HEK293T (cell line): Measurements from ENCODE around the gene MAGEC1.

Experiments used
- CTCF ChIA-PET: fragments of 350-600 bp; formaldehyde crosslinking; extraction: SDS; loops from one replicate; lab custom pipeline; 2021; ENCODE audit warnings: antibody characterized with exemption, inconsistent platforms; lab: Yijun Ruan, JAX
- POLR2A ChIA-PET: fragments of 350-600 bp; formaldehyde crosslinking; extraction: SDS; loops from one replicate; lab custom pipeline; 2020; ENCODE audit warnings: antibody characterized with exemption, inconsistent platforms; lab: Yijun Ruan, JAX
- DNase-seq: peaks from one replicate; pipeline ENCODE4 v3.0.0; 2012; ENCODE audit warnings: mixed read lengths; ENCODE audit errors: extremely low spot score
- ARNT ChIP-seq: fragments of 450-650 bp; IDR thresholded peaks from 2 replicates; pipeline ENCODE4 v1.6.1; 2017; ENCODE audit warnings: mild to moderate bottlenecking
- BHLHE40 ChIP-seq: fragments of 450-650 bp; IDR thresholded peaks from 2 replicates; pipeline ENCODE4 v1.6.1; 2016; ENCODE audit warnings: mild to moderate bottlenecking, moderate library complexity, borderline replicate concordance
- CTBP1 ChIP-seq: fragments of 450-650 bp; IDR thresholded peaks from 2 replicates; pipeline ENCODE4 v1.6.1; 2016; ENCODE audit warnings: borderline replicate concordance
- ELF4 ChIP-seq: fragments of 450-650 bp; IDR thresholded peaks from 2 replicates; pipeline ENCODE4 v1.6.1; 2017; ENCODE audit warnings: antibody characterized with exemption
- FOXA1 ChIP-seq: fragments of 450-650 bp; IDR thresholded peaks from 2 replicates; pipeline ENCODE4 v1.6.1; 2016; ENCODE audit warnings: mild to moderate bottlenecking
- FOXK2 ChIP-seq: fragments of 450-650 bp; IDR thresholded peaks from 2 replicates; pipeline ENCODE4 v1.6.1; 2016; ENCODE audit warnings: mild to moderate bottlenecking
- FOXM1 ChIP-seq: fragments of 450-650 bp; IDR thresholded peaks from 2 replicates; pipeline ENCODE4 v1.6.1; 2017; ENCODE audit warnings: mild to moderate bottlenecking, borderline replicate concordance
- HDGF ChIP-seq: fragments of 450-650 bp; IDR thresholded peaks from 2 replicates; pipeline ENCODE4 v1.6.1; 2017; ENCODE audit warnings: antibody characterized with exemption, borderline replicate concordance
- L3MBTL2 ChIP-seq: fragments of 450-650 bp; conservative IDR thresholded peaks from 2 replicates; pipeline ENCODE4 v1.6.1; 2016; ENCODE audit warnings: mild to moderate bottlenecking
- LEF1 ChIP-seq: fragments of 450-650 bp; IDR thresholded peaks from 2 replicates; pipeline ENCODE4 v1.6.1; 2017; ENCODE audit warnings: mild to moderate bottlenecking, borderline replicate concordance
- NFRKB ChIP-seq: fragments of 450-650 bp; IDR thresholded peaks from 2 replicates; pipeline ENCODE4 v1.6.1; 2016; ENCODE audit warnings: mild to moderate bottlenecking, moderate library complexity
- PKNOX1 ChIP-seq: fragments of 450-650 bp; IDR thresholded peaks from 2 replicates; pipeline ENCODE4 v1.6.1; 2016
- SP1 ChIP-seq: fragments of 450-650 bp; IDR thresholded peaks from 2 replicates; pipeline ENCODE4 v1.6.1; 2017
- SUZ12 ChIP-seq: fragments of 450-650 bp; IDR thresholded peaks from 2 replicates; pipeline ENCODE4 v1.6.1; 2016; ENCODE audit warnings: mild to moderate bottlenecking
- TARDBP ChIP-seq: fragments of 450-650 bp; IDR thresholded peaks from 2 replicates; pipeline ENCODE4 v1.6.1; 2016
- ZNF384 ChIP-seq: fragments of 450-650 bp; IDR thresholded peaks from 2 replicates; pipeline ENCODE4 v1.6.1; 2016

MAGEC1 gene

GRCh38 chrX:141902366-141902765, 1.3 kb upstream of the MAGEC1 start:
- ChIA-PET POLR2A (no interaction called here), CTCF (no interaction called here)
- DNase-seq = no peak
- no peak for TF ChIP-seq FOXM1
- TF ChIP-seq SP1 = no peak
- no peak for TF ChIP-seq FOXK2
- TF ChIP-seq LEF1 = no peak
- TF ChIP-seq ARNT = no peak
- no peak for TF ChIP-seq TARDBP
- TF ChIP-seq ZNF384 = no peak
- no peak for TF ChIP-seq SUZ12
- TF ChIP-seq HDGF = no peak
- TF ChIP-seq CTBP1 = no peak
- TF ChIP-seq BHLHE40 = no peak
- TF ChIP-seq PKNOX1 = no peak
- no peak for TF ChIP-seq FOXA1
- TF ChIP-seq NFRKB = no peak
- no peak for TF ChIP-seq L3MBTL2
- no peak for TF ChIP-seq ELF4

GRCh38 chrX:141904262-141904661, 568 bp downstream of the MAGEC1 start:
- no peak for DNase-seq
- TF ChIP-seq NFRKB = no peak
- no peak for TF ChIP-seq FOXM1
- no peak for TF ChIP-seq FOXK2
- TF ChIP-seq FOXA1 = no peak
- CTCF ChIA-PET = no interaction called here
- POLR2A ChIA-PET = no interaction called here

- no peak for DNase-seq
- ChIA-PET POLR2A (no interaction called here), CTCF (no interaction called here)
- TF ChIP-seq FOXM1 (no peak), HDGF (no peak), ARNT (no peak), FOXA1 (no peak), L3MBTL2 (no peak), SP1 (no peak), NFRKB (no peak)
Observed at GRCh38 chrX:141917801-141918200, 14.1 kb downstream of the MAGEC1 start.

GRCh38 chrX:141924293-141924692, 20.6 kb downstream of the MAGEC1 start:
- CTCF ChIA-PET = interaction anchor here (0.6 kb wide), 1 partner anchor 213 kb away, joined by 8 read pairs; no protein-coding TSS in a partner anchor
- DNase-seq = no peak
- POLR2A ChIA-PET = no interaction called here
- no peak for TF ChIP-seq HDGF
- no peak for TF ChIP-seq PKNOX1
- TF ChIP-seq FOXK2 = no peak
- no peak for TF ChIP-seq TARDBP
- no peak for TF ChIP-seq ZNF384
- TF ChIP-seq CTBP1 = no peak
- no peak for TF ChIP-seq ELF4
- no peak for TF ChIP-seq L3MBTL2
- TF ChIP-seq SUZ12 = no peak
- no peak for TF ChIP-seq NFRKB

GRCh38 chrX:141928432-141928831, 24.7 kb downstream of the MAGEC1 start:
- POLR2A ChIA-PET = no interaction called here
- TF ChIP-seq PKNOX1 = no peak
- TF ChIP-seq CTBP1 = no peak
- TF ChIP-seq BHLHE40 = no peak
- TF ChIP-seq ZNF384 = no peak
- no peak for TF ChIP-seq NFRKB
- no peak for TF ChIP-seq ELF4
- TF ChIP-seq LEF1 = no peak
- no peak for TF ChIP-seq SP1
- TF ChIP-seq FOXA1 = no peak
- TF ChIP-seq TARDBP = no peak
- TF ChIP-seq FOXM1 = no peak
- TF ChIP-seq SUZ12 = no peak
- TF ChIP-seq FOXK2 = no peak
- no peak for TF ChIP-seq ARNT
- no peak for TF ChIP-seq L3MBTL2
- no peak for TF ChIP-seq HDGF
- CTCF ChIA-PET = no interaction called here
- DNase-seq = no peak

- ChIA-PET POLR2A (no interaction called here), CTCF (no interaction called here)
- DNase-seq = no peak
- TF ChIP-seq FOXM1 (no peak), FOXA1 (no peak), ELF4 (no peak), CTBP1 (no peak)
Observed at GRCh38 chrX:141934059-141934641, 30.5 kb downstream of the MAGEC1 start.

- no peak for DNase-seq
- ChIA-PET POLR2A (no interaction called here), CTCF (no interaction called here)
- no peak for TF ChIP-seq PKNOX1
- TF ChIP-seq SUZ12 = no peak
- no peak for TF ChIP-seq FOXA1
- no peak for TF ChIP-seq ELF4
- TF ChIP-seq TARDBP = no peak
- no peak for TF ChIP-seq NFRKB
- TF ChIP-seq BHLHE40 = no peak
- no peak for TF ChIP-seq LEF1
- no peak for TF ChIP-seq SP1
- no peak for TF ChIP-seq L3MBTL2
- no peak for TF ChIP-seq FOXK2
- no peak for TF ChIP-seq FOXM1
- no peak for TF ChIP-seq CTBP1
- no peak for TF ChIP-seq ARNT
- TF ChIP-seq ZNF384 = no peak
Observed at GRCh38 chrX:141935645-141936044, 32.0 kb downstream of the MAGEC1 start.
